Dedifferentiated amniotic fluid mesenchymal stem cell (primary cell): ENCODE results near the gene CSNK1A1L.
A peak's percentile ranks its signal among the peaks of the same experiment; 100 is the strongest.

Experiments
- DNase-seq: peaks from one replicate; pipeline ENCODE4 v3.0.0-alpha.2; 2016; ENCODE audit errors: extremely low spot score

CSNK1A1L gene

GRCh38 chr13:37106642-37107041 is 1.2 kb upstream of the CSNK1A1L start:
- no peak for DNase-seq

GRCh38 chr13:37102896-37103295 is 2.6 kb downstream of the CSNK1A1L start:
- DNase-seq, result no peak

- DNase-seq, result no peak
Measured at GRCh38 chr13:37101201-37101600, 4.3 kb downstream of the CSNK1A1L start.

GRCh38 chr13:37100731-37101130 is 4.7 kb downstream of the CSNK1A1L start:
- DNase-seq, result no peak

GRCh38 chr13:37097076-37097475 is 8.4 kb downstream of the CSNK1A1L start:
- no peak for DNase-seq

GRCh38 chr13:37094840-37095239 is 10.6 kb downstream of the CSNK1A1L start:
- no peak for DNase-seq

- no peak for DNase-seq
Measured at GRCh38 chr13:37094099-37094498, 11.4 kb downstream of the CSNK1A1L start.

- no peak for DNase-seq
Measured at GRCh38 chr13:37091835-37092234, 13.6 kb downstream of the CSNK1A1L start.

- DNase-seq, result no peak
Measured at GRCh38 chr13:37090912-37091311, 14.6 kb downstream of the CSNK1A1L start.

GRCh38 chr13:37089495-37089894 is 16.0 kb downstream of the CSNK1A1L start:
- DNase-seq, result no peak

GRCh38 chr13:37087486-37087885 is 18.0 kb downstream of the CSNK1A1L start:
- DNase-seq, result no peak

- no peak for DNase-seq
Measured at GRCh38 chr13:37085606-37086005, 19.9 kb downstream of the CSNK1A1L start.

- DNase-seq, result no peak
Measured at GRCh38 chr13:37076818-37077217, 28.6 kb downstream of the CSNK1A1L start.

GRCh38 chr13:37075164-37075563 is 30.3 kb downstream of the CSNK1A1L start:
- DNase-seq, result no peak

- DNase-seq, result peak; percentile 79
Measured at GRCh38 chr13:37074703-37075102, 30.8 kb downstream of the CSNK1A1L start.

GRCh38 chr13:37072024-37072423 is 33.4 kb downstream of the CSNK1A1L start:
- no peak for DNase-seq

GRCh38 chr13:37070956-37071355 is 34.5 kb downstream of the CSNK1A1L start:
- no peak for DNase-seq

GRCh38 chr13:37070145-37070695 is 35.2 kb downstream of the CSNK1A1L start:
- no peak for DNase-seq

- no peak for DNase-seq
Measured at GRCh38 chr13:37069597-37070103, 35.8 kb downstream of the CSNK1A1L start.

GRCh38 chr13:37068962-37069361 is 36.5 kb downstream of the CSNK1A1L start:
- DNase-seq, result peak; percentile 31

GRCh38 chr13:37067874-37068273 is 37.6 kb downstream of the CSNK1A1L start:
- DNase-seq, result no peak

GRCh38 chr13:37065890-37066526 is 39.5 kb downstream of the CSNK1A1L start:
- DNase-seq, result no peak

- DNase-seq, result no peak
Measured at GRCh38 chr13:37059848-37060192, 45.6 kb downstream of the CSNK1A1L start.
